ENCODE data around the gene IDUA.

The IDUA gene

DNA sequence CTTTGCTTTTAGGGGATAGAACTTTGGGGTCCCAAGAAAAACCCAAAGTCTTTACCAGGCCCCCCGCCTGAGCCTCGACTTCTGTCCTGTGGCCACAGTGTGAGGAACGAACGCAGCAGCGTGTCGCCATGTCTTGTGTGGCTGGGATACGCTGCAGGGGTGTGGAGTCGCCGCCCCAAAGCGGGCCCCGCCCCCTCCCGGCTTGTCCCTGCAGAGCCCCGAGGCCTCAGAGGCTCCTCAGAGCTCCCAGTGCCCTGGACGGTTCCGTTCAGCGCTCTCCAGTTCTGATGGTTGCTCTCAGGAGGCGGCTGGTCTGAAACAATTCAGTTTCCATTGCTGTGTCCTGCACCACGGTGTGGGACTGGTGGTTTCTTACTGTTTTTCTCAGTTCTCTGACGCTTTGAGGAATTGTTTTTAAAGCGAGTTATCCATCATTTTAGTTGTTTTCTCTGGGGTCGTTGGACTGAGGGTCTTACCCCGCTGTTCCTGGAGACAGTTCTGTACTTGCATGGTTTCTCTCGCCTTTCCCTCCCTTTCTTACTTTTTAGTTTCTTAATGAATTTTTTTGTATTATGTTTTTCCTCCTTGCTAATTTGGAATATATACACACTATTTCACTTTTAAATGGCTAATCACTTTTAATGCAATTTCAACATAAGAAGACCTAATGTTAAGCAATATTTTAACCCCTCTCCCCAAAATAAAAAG is 1.6 kb upstream of the IDUA start:
- DNase-seq (ENCODE audit: low read depth in 1 of 2, low spot score in 1 of 2) = peak; percentile 49 to 56

- no peak for DNase-seq (ENCODE audit: low read depth in 1 of 2, low spot score in 1 of 2)
Measured at GRCh38 chr4:986428-986878, 391 bp upstream of the IDUA start.

DNA sequence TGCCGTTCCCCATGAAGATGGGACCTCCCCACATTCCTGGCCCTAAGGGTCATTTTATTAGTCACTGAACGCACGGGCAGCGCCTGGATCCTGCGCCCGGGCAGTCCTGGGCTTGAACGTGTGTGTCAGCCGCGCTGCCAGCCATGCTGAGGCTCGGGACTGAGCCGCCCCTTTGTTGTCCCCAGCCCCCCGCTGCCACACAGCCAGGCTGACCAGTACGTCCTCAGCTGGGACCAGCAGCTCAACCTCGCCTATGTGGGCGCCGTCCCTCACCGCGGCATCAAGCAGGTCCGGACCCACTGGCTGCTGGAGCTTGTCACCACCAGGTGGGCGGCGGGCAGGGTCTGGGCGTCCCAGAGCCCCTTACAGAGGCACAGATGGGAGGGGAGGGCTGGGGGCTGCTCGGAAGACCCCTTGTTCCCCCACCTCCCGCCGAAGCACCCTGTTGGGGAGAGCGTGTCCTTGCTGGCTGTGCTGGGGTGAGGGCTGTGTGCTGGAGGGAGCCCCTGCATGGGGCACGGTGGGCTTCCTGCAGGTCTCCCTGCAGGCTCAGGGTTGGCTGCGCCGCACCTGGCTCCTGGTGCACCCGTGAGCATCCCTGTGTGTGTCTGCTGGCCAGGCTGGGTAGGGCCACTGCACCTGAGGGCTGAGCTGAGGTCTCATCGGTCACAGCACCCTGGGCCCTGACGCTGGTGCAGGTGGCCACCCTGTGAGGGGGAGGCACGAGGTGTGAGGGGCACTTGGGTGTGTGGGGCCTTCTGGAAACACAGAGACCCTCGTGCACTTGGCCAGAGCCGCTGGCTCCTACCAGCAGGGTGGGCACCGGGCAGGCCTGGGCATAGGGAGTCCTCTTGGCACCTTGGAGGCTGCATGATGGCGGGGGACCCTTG is 1.0 kb downstream of the IDUA start:
- no peak for DNase-seq (ENCODE audit: low read depth in 1 of 2, low spot score in 1 of 2)

GRCh38 chr4:988726-989721 is 2.2 kb downstream of the IDUA start:
- no peak for DNase-seq (ENCODE audit: low read depth in 1 of 2, low spot score in 1 of 2)

DNA sequence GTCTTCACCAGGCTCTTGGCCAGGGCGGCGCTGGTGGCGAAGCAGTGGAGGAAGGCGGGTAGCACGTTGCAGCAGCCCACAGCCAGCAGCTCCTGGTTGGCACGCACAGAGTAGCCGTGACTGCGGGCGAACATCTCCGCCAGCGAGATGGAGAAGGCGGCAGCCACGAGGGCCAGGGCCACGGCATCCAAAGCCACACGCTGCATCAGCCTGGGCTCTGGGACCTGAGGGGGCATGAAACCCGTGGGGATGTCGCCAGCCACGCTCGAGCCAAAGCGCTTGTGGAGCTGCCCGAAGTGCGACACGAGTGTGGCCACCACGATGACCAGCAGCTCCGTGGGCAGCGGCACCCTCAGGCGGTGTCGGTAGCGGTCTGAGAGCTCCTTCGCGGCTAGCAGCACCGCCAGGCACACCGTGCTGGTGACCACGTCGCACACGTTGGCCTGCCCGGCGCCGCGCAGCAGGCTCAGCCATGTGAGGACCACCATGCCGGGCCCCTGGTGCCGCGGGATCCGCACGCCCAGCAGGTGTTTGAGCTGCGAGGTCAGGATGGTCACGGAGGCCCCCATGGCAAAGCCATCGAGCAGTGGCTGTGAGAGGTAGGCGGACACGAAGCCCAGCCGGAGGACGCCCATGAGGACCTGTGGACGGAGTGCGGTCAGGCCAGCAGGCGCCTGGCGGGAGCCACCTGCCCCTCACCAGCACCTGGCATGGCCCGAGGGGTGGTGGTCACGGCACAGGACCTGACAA is 3.1 kb downstream of the IDUA start:
- DNase-seq (ENCODE audit: low read depth in 1 of 2, low spot score in 1 of 2) = no peak

DNA sequence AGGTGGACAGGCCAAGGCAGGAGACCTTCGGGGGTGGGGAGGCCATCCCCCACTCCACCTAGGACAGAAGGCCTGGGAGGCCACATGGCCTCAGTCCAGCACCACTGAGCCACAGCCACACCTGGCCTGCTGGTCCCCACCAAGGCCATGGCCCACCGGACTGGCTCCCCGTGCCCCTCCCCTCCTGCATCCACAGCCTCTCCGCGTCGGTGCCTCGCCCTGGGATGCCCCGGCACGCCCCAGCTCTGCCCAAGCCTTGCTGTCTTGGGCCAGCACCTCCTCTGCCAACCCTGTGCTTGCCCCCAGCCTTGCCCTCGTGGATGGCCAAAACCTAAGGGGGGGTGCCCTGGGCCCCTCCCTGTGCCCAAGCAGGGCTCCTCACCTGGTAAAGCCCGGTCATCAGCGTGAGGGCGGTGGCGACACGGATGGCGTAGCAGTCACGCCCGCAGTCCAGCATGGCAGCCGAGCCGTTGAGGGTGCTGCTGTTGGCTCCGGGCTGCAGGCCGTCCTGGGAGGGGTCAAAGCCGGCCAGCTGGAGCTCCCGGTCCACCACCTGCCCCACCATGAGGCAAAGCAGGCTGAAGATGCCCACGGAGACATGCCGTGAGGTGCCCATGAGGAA is 4.0 kb downstream of the IDUA start:
- DNase-seq (ENCODE audit: low read depth in 1 of 2, low spot score in 1 of 2) = no peak

- DNase-seq (ENCODE audit: low read depth in 1 of 2, low spot score in 1 of 2) = no peak
Measured at GRCh38 chr4:991451-992296, 4.8 kb downstream of the IDUA start.

GRCh38 chr4:992297-993110 is 5.7 kb downstream of the IDUA start:
- no peak for DNase-seq (ENCODE audit: low read depth in 1 of 2, low spot score in 1 of 2)

GRCh38 chr4:993111-994029 is 6.5 kb downstream of the IDUA start, which contains the start of gene SLC26A1:
Gene SLC26A1 (minus strand): TSS chr4:993404. CDS start chr4:991703, 1,701 bp downstream.
- no peak for DNase-seq (ENCODE audit: low read depth in 1 of 2, low spot score in 1 of 2)

DNA sequence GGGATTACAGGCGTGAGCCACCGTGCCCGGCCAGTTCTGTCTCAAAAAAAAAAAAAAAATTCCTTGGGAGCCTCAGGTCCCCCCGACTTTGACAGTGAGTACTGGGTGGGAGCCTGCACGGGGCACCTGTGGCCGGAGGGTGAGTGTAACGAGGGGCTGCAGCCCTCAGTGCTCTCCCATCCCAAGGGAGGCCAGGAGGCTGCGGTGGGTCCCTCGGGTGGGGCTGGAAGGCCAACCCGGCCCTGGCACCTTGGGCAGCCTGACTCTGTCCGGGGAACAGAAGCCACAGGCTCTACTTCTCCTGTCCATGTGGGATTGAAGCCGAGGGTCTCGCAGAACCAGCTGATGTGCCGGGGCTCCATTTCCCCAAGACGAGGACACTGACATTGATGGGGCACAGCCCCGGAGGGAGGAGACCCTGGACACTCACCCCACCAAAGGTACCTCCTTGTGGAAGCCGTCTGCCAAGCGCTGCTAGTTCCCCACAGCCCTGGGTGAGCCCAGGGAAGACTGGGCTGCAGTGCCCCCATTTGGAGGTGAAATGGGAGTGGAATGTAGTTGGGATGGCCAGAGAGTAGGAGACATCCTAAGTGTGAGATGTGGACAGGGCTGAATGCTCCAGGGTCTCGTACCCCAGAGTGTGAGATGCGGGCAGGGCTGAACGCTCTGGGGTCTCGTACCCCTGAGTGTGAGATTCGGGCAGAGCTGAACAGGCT is 8.6 kb downstream of the IDUA start:
- no peak for DNase-seq (ENCODE audit: low read depth in 1 of 2, low spot score in 1 of 2)

- DNase-seq (ENCODE audit: low read depth in 1 of 2, low spot score in 1 of 2) = no peak
Measured at GRCh38 chr4:996030-996996, 9.5 kb downstream of the IDUA start.

DNA sequence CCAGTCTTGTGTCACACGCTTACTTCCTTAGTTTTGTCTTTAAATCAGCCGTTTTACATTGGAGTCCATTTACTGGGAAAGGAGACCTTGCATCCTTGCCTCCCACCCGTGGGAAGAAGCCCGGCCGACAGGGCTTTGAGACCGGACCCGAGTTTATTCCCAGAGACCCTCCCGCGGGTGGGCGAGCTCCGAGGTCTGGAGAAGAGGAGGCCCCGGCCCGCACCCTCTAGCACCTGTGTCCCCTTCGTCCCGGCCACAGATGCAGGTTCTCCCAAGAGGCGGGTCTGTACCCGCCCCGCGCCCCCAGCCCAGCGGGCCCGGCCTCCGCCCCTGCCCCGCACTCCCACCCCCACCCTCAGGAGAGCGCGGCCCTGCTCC is 10.1 kb downstream of the IDUA start:
- DNase-seq (ENCODE audit: low read depth in 1 of 2, low spot score in 1 of 2) = no peak

DNA sequence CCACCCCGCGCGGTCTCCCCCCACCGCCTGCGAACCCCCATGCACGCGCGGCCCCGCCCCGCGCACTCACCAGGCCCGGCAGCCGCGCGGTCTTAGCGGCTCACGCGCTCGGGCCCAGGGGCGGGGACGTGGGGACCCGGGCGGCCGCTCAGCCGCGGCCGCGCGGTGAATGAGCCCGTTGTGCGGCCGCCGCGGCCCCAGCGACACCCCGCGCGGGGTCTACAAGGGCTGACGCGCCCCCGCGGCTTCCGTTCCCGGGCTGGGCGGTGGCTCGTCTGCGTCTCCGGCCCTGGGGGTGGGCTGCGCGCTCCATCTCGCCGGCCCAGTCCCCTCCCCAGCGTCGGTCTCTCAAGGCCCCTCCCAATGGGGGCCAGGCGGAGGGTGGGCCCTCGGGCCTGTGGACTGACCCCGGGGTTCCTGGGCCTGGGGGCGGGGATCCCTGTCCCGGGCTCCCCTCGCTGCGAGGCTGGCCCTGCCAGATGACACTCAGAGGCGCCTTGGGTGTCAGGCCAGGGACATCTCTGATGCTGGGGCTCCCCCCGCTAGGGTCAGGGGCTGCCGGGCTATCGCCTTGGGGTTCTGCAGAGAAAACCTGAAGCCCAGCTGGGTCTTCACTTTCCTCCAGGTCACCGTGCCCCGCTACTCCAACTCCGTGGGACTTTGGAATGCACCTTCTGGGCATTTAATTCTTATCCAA is 10.7 kb downstream of the IDUA start:
- no peak for DNase-seq (ENCODE audit: low read depth in 1 of 2, low spot score in 1 of 2)

DNA sequence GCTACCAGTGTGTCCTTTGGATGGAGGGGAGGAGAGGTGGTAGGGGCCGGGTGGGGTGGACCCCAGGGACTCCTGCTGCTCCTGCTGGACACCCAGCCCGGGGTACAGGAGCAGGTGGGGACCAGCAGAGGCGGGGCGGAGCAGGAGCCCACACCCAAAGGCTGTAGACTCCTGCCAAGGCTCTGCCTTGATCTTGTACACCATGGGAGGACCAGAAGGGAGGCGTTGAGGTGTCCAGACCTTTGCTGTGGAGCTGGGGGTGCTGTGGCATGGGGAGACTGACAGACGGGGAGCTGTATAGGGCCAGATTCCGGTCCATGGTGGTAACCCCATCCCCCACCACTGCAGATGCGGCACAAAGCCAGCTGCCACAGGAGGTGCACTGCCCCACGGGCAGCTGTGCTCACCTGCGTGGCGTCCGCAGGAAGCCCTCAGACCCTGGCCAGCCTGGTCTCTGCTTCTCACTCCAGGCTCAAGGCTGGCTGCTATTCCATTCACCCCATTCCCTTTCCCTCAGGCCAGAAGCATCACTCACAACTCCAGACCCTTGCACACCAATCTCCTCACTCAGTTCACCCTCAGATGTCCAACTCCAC is 11.3 kb downstream of the IDUA start:
- no peak for DNase-seq (ENCODE audit: low read depth in 1 of 2, low spot score in 1 of 2)

Data from activated T-helper 1 cell treated with anti-CD3 and anti-CD28 coated beads, Interleukin-2, amount 50 U/mL, for 16 hours (primary cell).